Panc1 (cell line): ENCODE data around the gene LIN7C. TPM values are rescaled to one million over a fixed set of nuclear protein-coding genes. Genes with fewer than 3 reads are reported as not detected.

Experiments used
- ATAC-seq: fragments of 200-7000 bp; cut with Tn5 transposase; 2 replicates; pipeline ENCODE4 v1.9.1; 2020; ENCODE audit warnings: mild to moderate bottlenecking, moderate library complexity
- BruUV-seq: library from RNA; stranded (reverse); fragments of 400-500 nt; replicated peaks from 2 replicates; lab custom pipeline; 2021; lab: Mats Ljungman, UMichigan
- CTCF ChIA-PET: fragments of 300-600 bp; sonication (Branson Sonifier 250); formaldehyde crosslinking; loops from one replicate; lab custom pipeline; 2022; ENCODE audit warnings: antibody characterized with exemption; lab: Charles Lee
- POLR2A ChIA-PET: fragments of 300-600 bp; sonication (Branson Sonifier 250); formaldehyde crosslinking; loops from one replicate; lab custom pipeline; 2022; ENCODE audit warnings: antibody characterized with exemption; lab: Charles Lee
- DNase-seq: peaks from one replicate; pipeline ENCODE4 v3.0.0-alpha.2; 2010; ENCODE audit warnings: low read depth, low spot score
- H3K27ac ChIP-seq: 2 replicates; pipeline ENCODE4 v1.5.1; 2011; ENCODE audit warnings: mild to moderate bottlenecking, low read length, inconsistent platforms
- H3K27me3 ChIP-seq: fragments of 200-500 bp; sonication (Bioruptor generic); 2 replicates; pipeline ENCODE4 v1.6.0; 2014; ENCODE audit warnings: low read length, inconsistent platforms; ENCODE audit not compliant: control insufficient read depth, insufficient read depth
- H3K36me3 ChIP-seq: fragments of 200-500 bp; sonication (Bioruptor generic); 2 replicates; pipeline ENCODE4 v1.5.1; 2014; ENCODE audit warnings: inconsistent platforms, mild to moderate bottlenecking, low read length, moderate library complexity; ENCODE audit not compliant: control insufficient read depth, insufficient read depth
- H3K4me1 ChIP-seq: 2 replicates; pipeline ENCODE4 v1.5.1; 2011; ENCODE audit warnings: inconsistent platforms, mild to moderate bottlenecking, low read length, moderate library complexity; ENCODE audit not compliant: control insufficient read depth, insufficient read depth
- H3K4me3 ChIP-seq, 2 experiments: 2 replicates each; pipeline ENCODE4 v1.5.1; 2011 to 2012; ENCODE audit warnings: low read depth in 2 of 2, low read length in 2 of 2, mild to moderate bottlenecking in 2 of 2, inconsistent platforms in 1 of 2, moderate library complexity in 1 of 2
- H3K9me3 ChIP-seq: fragments of 200-500 bp; sonication (Bioruptor generic); 2 replicates; pipeline ENCODE4 v1.5.1; 2014; ENCODE audit warnings: low read depth, mild to moderate bottlenecking, inconsistent platforms, low read length, moderate library complexity; ENCODE audit not compliant: control insufficient read depth, insufficient read depth
- POLR2AphosphoS5 ChIP-seq: IDR thresholded peaks from 2 replicates; pipeline ENCODE4 v1.6.1; 2012; ENCODE audit warnings: mild to moderate bottlenecking, low read depth, low read length, moderate library complexity
- SIN3A ChIP-seq: IDR thresholded peaks from 2 replicates; pipeline ENCODE4 v1.6.1; 2012; ENCODE audit warnings: low read depth, mild to moderate bottlenecking, low read length, moderate library complexity, borderline replicate concordance; ENCODE audit not compliant: insufficient read depth
- TCF7L2 ChIP-seq: IDR thresholded peaks from 2 replicates; pipeline ENCODE4 v1.6.1; 2011; ENCODE audit warnings: mild to moderate bottlenecking, low read depth, low read length, inconsistent platforms
- in situ Hi-C: cut with HindIII; loops from 2 replicates; pipeline ENCODE4 v1.10.0; 2016; ENCODE audit warnings: low sequenced_read_pairs, low pct_unique_long_range_greater_than_20kb
- intact Hi-C: fragments of 100-400 bp; cut with micrococcal nuclease; formaldehyde crosslinking; loops from one replicate; pipeline ENCODE4 v1.10.0; 2022; ENCODE audit not compliant: unreplicated experiment
- total RNA-seq: library from RNA; stranded (reverse); gene quantifications from one replicate; pipeline ENCODE4 v1.2.1, GENCODE V29; 2021; ENCODE audit not compliant: unreplicated experiment
- TF ChIP-seq, protein P1 (sequence below): fragments of 450-650 bp; IDR thresholded peaks from 2 replicates; pipeline ENCODE4 v1.5.1; 2017; ENCODE audit warnings: mild to moderate bottlenecking
- TF ChIP-seq, protein P2 (sequence below), 2 experiments: IDR thresholded peaks; 2 replicates each; pipeline ENCODE4 v1.6.1; 2011 to 2012; ENCODE audit warnings: low read depth in 2 of 2, control low read depth in 1 of 2, low read length in 1 of 2, mild to moderate bottlenecking in 1 of 2, moderate library complexity in 1 of 2; ENCODE audit not compliant: insufficient read depth in 1 of 2

The LIN7C gene
- total RNA-seq, 1 experiment from 2014 or later: 44.2 TPM

DNA sequence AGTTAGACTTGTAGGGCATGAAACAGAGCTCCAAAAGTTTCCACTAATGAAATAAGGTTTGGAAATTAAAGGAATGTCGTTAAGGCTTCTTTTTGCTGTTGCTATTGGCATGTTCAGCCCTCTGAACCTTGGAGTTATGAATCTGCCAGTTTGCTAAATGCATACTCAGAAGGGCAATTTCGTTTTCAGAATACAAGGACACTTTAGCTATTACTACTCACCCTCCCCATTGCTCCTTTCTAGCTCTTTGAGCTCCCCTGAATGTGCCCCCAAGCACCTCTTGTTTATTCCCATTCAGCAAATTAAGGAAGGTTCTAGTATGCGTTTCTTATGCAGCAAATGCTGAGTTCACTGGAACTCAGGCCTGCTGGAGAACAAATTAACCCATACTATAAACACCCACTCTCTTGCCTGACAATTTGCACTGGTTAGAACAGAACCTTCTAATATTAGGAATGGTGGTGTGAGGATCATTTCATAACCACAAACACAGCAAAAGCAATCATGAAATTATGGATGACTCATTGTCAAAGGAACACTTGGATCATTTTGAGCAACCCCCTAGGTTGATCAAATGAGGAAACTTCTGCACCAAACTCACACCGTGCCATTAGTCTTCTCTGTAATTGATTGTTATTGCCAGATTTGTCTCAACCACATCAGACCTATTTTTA is 26.2 kb upstream of the LIN7C start:
- ATAC-seq: no peak
- in situ Hi-C loops: no loop called here
- Histone ChIP-seq H3K27me3 (no peaks in the 10 kb centered on the region; the same call in 1 of the 2 replicates), H3K9me3 (no peaks in the 10 kb centered on the region), H3K36me3 (no peaks in the 10 kb centered on the region), H3K4me3 (no peak overlapping the region), H3K27ac (no peak overlapping the region), H3K4me1 (no peaks in the 10 kb centered on the region)
- BruUV-seq: no TSS peak
- ChIA-PET POLR2A (no interaction called here), CTCF (no interaction called here)
- DNase-seq: no peak
- TF ChIP-seq TCF7L2: no peak
- TF ChIP-seq POLR2AphosphoS5: no peak
- TF ChIP-seq, protein P1, sequence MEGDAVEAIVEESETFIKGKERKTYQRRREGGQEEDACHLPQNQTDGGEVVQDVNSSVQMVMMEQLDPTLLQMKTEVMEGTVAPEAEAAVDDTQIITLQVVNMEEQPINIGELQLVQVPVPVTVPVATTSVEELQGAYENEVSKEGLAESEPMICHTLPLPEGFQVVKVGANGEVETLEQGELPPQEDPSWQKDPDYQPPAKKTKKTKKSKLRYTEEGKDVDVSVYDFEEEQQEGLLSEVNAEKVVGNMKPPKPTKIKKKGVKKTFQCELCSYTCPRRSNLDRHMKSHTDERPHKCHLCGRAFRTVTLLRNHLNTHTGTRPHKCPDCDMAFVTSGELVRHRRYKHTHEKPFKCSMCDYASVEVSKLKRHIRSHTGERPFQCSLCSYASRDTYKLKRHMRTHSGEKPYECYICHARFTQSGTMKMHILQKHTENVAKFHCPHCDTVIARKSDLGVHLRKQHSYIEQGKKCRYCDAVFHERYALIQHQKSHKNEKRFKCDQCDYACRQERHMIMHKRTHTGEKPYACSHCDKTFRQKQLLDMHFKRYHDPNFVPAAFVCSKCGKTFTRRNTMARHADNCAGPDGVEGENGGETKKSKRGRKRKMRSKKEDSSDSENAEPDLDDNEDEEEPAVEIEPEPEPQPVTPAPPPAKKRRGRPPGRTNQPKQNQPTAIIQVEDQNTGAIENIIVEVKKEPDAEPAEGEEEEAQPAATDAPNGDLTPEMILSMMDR: no peak
- no peak for TF ChIP-seq SIN3A
- TF ChIP-seq, protein P2, sequence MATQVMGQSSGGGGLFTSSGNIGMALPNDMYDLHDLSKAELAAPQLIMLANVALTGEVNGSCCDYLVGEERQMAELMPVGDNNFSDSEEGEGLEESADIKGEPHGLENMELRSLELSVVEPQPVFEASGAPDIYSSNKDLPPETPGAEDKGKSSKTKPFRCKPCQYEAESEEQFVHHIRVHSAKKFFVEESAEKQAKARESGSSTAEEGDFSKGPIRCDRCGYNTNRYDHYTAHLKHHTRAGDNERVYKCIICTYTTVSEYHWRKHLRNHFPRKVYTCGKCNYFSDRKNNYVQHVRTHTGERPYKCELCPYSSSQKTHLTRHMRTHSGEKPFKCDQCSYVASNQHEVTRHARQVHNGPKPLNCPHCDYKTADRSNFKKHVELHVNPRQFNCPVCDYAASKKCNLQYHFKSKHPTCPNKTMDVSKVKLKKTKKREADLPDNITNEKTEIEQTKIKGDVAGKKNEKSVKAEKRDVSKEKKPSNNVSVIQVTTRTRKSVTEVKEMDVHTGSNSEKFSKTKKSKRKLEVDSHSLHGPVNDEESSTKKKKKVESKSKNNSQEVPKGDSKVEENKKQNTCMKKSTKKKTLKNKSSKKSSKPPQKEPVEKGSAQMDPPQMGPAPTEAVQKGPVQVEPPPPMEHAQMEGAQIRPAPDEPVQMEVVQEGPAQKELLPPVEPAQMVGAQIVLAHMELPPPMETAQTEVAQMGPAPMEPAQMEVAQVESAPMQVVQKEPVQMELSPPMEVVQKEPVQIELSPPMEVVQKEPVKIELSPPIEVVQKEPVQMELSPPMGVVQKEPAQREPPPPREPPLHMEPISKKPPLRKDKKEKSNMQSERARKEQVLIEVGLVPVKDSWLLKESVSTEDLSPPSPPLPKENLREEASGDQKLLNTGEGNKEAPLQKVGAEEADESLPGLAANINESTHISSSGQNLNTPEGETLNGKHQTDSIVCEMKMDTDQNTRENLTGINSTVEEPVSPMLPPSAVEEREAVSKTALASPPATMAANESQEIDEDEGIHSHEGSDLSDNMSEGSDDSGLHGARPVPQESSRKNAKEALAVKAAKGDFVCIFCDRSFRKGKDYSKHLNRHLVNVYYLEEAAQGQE (IDR thresholded peaks at IDR 0.05; ENCODE audit: insufficient read depth in 1 of 2, low read depth in 2 of 2, low read length in 1 of 2): no peak
- intact Hi-C loops: no loop called here

DNA sequence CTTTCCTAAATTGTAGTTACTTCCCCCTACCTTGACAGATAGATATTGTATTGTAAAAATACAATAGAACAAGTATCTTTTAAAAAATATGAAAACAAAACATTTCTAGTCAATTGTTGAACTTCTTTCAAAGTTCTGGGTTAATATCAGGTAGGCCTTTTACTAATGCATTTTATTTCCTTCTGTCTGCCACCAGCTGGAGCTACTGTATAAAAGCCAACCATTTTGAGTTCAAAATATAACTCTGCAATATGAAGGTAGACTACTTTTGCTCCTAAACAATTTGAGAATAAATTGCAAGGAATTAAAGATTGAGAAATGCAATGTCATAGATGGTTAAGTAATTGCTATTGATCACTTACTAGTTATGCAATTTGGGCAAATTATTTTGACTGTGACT is 22.1 kb upstream of the LIN7C start:
- Histone ChIP-seq H3K9me3 (no peaks in the 10 kb centered on the region), H3K4me1 (no peaks in the 10 kb centered on the region), H3K36me3 (no peaks in the 10 kb centered on the region), H3K4me3 (no peak overlapping the region), H3K27me3 (no peaks in the 10 kb centered on the region; the same call in 1 of the 2 replicates), H3K27ac (no peak overlapping the region)
- CTCF ChIA-PET: no interaction called here
- BruUV-seq: no TSS peak
- TF ChIP-seq SIN3A: no peak
- TF ChIP-seq, protein P1: peak; percentile 12; the same call in 1 of the 2 replicates
- POLR2A ChIA-PET: no interaction called here
- ATAC-seq (no peak), DNase-seq (no peak)
- in situ Hi-C loops: no loop called here
- intact Hi-C loops: no loop called here
